ENCODE measurements around the gene LDLRAD3. TPM values are rescaled to one million over a fixed set of nuclear protein-coding genes. Genes with fewer than 3 reads are reported as not detected.

Gene LDLRAD3
- total RNA-seq, 1 donor from 2014 or later = 14.9 TPM

DNA sequence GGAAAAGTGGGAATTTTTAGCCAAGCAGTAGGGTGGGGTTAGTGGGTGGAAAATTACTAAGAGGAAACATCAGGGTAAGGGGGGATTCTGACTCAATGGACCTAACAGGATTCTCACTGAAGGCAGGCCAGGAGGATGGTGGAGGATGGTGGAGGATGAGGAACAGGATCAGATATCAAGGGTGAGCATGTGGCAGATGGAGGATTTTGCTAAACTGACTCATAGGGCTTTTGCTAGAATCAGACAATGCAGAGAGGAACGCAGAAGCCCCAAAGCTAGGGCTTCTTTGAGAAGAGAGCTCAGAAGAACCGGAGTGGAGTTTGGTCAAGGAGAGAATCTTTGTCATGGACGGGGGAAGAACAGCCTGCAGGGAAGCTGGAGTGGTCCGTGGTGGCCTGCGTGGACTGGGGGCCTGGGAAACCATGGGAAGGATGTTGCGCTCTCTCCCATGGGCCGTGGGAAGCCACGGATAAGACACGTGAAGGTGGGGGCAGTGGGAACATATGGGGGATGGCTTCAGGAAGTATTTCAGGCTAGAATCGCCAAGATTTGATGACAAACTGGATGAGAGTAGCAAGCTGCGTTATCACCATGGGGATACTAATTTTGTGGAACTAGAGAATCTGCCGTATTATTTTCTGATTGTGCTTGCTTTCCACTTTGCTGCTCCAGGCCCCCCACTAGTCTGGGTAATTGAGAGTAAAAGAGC lies 165.2 kb downstream of the LDLRAD3 start:
- Histone ChIP-seq H3K9me3 (ENCODE audit: insufficient read depth, low read depth, low read length) (no peaks in the 10 kb centered on the region), H3K4me3 (ENCODE audit: insufficient read depth, low read depth, low read length) (no peak overlapping the region), H3K27ac (ENCODE audit: low read depth, low read length) (no peak overlapping the region), H3K79me2 (ENCODE audit: insufficient read depth, low read length) (no peaks in the 10 kb centered on the region), H3K4me1 (ENCODE audit: insufficient read depth, low read length) (peaks cover 24% of the 10 kb centered on the region), H3K9ac (ENCODE audit: low read length) (no peak overlapping the region), H3K27me3 (ENCODE audit: insufficient read depth, low read length) (no peaks in the 10 kb centered on the region), H4K20me1 (ENCODE audit: insufficient read depth, low read length) (peaks cover 18% of the 10 kb centered on the region), H2AFZ (ENCODE audit: low read depth, low read length) (no peak overlapping the region), H3K4me2 (ENCODE audit: low read length) (no peak overlapping the region), H3K36me3 (ENCODE audit: insufficient read depth, low read length) (no peaks in the 10 kb centered on the region)
- TF ChIP-seq EZH2 (IDR thresholded peaks at IDR 0.05; ENCODE audit: insufficient read depth, low read length) = no peak
- TF ChIP-seq, protein P1, sequence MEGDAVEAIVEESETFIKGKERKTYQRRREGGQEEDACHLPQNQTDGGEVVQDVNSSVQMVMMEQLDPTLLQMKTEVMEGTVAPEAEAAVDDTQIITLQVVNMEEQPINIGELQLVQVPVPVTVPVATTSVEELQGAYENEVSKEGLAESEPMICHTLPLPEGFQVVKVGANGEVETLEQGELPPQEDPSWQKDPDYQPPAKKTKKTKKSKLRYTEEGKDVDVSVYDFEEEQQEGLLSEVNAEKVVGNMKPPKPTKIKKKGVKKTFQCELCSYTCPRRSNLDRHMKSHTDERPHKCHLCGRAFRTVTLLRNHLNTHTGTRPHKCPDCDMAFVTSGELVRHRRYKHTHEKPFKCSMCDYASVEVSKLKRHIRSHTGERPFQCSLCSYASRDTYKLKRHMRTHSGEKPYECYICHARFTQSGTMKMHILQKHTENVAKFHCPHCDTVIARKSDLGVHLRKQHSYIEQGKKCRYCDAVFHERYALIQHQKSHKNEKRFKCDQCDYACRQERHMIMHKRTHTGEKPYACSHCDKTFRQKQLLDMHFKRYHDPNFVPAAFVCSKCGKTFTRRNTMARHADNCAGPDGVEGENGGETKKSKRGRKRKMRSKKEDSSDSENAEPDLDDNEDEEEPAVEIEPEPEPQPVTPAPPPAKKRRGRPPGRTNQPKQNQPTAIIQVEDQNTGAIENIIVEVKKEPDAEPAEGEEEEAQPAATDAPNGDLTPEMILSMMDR (IDR thresholded peaks at IDR 0.05; ENCODE audit: insufficient read depth, low read depth, low read length) = no peak
- Mint-ChIP-seq H3K27me3 (ENCODE audit: low read depth, unreplicated experiment) (no peaks in the 10 kb centered on the region), H3K4me3 (ENCODE audit: unreplicated experiment) (no peak overlapping the region), H3K9me3 (ENCODE audit: unreplicated experiment) (peaks cover 6% of the 10 kb centered on the region), H3K27ac (ENCODE audit: unreplicated experiment) (peak overlapping the region; percentile 73), H3K36me3 (ENCODE audit: low read depth, unreplicated experiment) (peaks cover 23% of the 10 kb centered on the region), H3K4me1 (ENCODE audit: low read depth, unreplicated experiment) (peaks cover 46% of the 10 kb centered on the region)
- DNase-seq (ENCODE audit: low read depth) (no peak), FAIRE-seq (no peak)

DNA sequence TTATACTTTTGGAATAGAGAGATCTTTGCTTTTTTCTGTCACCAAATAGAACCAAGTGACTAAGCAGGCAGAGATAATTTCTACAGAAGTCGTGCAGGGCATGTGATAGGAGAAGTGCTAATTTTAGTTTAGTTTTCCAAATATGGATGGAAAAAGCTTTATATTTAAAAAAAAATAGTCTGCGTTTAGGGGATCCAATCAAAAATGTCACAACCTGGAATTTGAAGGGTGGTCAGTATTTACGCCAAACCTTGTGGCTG lies 165.7 kb downstream of the LDLRAD3 start:
- H3K9me3 Mint-ChIP-seq (ENCODE audit: unreplicated experiment) = peaks cover 6% of the 10 kb centered on the region
- H2AFZ ChIP-seq (ENCODE audit: low read depth, low read length) = no peak overlapping the region
- peaks cover 23% of the 10 kb centered on the region for H3K4me1 ChIP-seq (ENCODE audit: insufficient read depth, low read length)
- peaks cover 18% of the 10 kb centered on the region for H4K20me1 ChIP-seq (ENCODE audit: insufficient read depth, low read length)
- H3K9me3 ChIP-seq (ENCODE audit: insufficient read depth, low read depth, low read length) = no peaks in the 10 kb centered on the region
- no peak overlapping the region for H3K9ac ChIP-seq (ENCODE audit: low read length)
- DNase-seq (ENCODE audit: low read depth) (no peak), FAIRE-seq (no peak)
- peak overlapping the region; percentile 4 for H3K4me2 ChIP-seq (ENCODE audit: low read length)
- H3K4me1 Mint-ChIP-seq (ENCODE audit: low read depth, unreplicated experiment) = peaks cover 44% of the 10 kb centered on the region
- H3K4me3 Mint-ChIP-seq (ENCODE audit: unreplicated experiment) = no peak overlapping the region
- H3K27ac Mint-ChIP-seq (ENCODE audit: unreplicated experiment) = peak overlapping the region; percentile 73
- no peak overlapping the region for H3K4me3 ChIP-seq (ENCODE audit: insufficient read depth, low read depth, low read length)
- no peaks in the 10 kb centered on the region for H3K27me3 ChIP-seq (ENCODE audit: insufficient read depth, low read length)
- no peaks in the 10 kb centered on the region for H3K27me3 Mint-ChIP-seq (ENCODE audit: low read depth, unreplicated experiment)
- no peak overlapping the region for H3K27ac ChIP-seq (ENCODE audit: low read depth, low read length)
- TF ChIP-seq, protein P1 (IDR thresholded peaks at IDR 0.05; ENCODE audit: insufficient read depth, low read depth, low read length) = no peak
- peaks cover 25% of the 10 kb centered on the region for H3K36me3 Mint-ChIP-seq (ENCODE audit: low read depth, unreplicated experiment)
- H3K79me2 ChIP-seq (ENCODE audit: insufficient read depth, low read length) = no peaks in the 10 kb centered on the region
- H3K36me3 ChIP-seq (ENCODE audit: insufficient read depth, low read length) = no peaks in the 10 kb centered on the region

DNA sequence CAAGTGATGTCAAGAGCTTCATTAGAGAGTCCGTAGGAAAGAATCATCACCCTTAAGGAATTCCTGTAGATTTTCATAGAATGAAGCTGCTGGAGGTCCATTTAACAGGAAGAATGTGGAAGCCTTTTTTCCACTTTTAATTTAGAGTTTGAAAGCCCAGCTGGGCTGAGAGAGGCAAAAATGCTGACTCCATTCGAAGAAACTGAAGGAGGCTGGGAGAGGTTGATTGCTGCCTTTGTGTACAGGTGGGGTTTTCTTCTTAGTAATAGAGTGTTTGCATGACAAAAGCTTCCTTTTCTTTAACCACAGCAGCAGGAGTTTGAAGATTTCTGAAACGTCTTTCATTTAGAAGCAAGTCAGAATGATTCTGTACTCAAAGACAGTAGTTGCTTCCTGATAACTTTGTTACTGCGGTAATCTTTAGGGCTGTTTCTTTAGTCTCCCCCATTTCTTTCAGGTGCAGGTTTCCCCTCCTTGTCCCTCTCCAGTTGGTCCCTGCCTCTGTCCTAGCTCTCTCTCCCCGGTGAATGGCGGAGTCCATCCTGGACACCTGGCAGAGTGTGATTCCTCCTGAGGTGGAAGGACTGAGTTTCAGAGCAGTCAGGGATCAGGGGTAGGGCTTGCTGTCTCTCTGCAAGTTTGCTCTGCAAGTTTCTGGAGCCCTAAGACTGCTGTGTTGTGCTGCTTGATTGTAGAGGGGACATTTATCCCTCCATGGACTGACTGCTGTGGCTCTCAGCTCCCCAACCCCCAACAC lies 166.2 kb downstream of the LDLRAD3 start:
- H2AFZ ChIP-seq (ENCODE audit: low read depth, low read length) = no peak overlapping the region
- H3K9me3 ChIP-seq (ENCODE audit: insufficient read depth, low read depth, low read length) = no peaks in the 10 kb centered on the region
- H3K4me1 ChIP-seq (ENCODE audit: insufficient read depth, low read length) = peaks cover 17% of the 10 kb centered on the region
- no peak for FAIRE-seq
- H3K27ac ChIP-seq (ENCODE audit: low read depth, low read length) = no peak overlapping the region
- Mint-ChIP-seq H3K4me3 (ENCODE audit: unreplicated experiment) (peak overlapping the region; percentile 28), H3K9me3 (ENCODE audit: unreplicated experiment) (peaks cover 6% of the 10 kb centered on the region), H3K27ac (ENCODE audit: unreplicated experiment) (peak overlapping the region; percentile 73), H3K36me3 (ENCODE audit: low read depth, unreplicated experiment) (peaks cover 29% of the 10 kb centered on the region), H3K4me1 (ENCODE audit: low read depth, unreplicated experiment) (peaks cover 39% of the 10 kb centered on the region), H3K27me3 (ENCODE audit: low read depth, unreplicated experiment) (no peaks in the 10 kb centered on the region)
- DNase-seq (ENCODE audit: low read depth) = peak; percentile 30
- no peaks in the 10 kb centered on the region for H3K79me2 ChIP-seq (ENCODE audit: insufficient read depth, low read length)
- H3K27me3 ChIP-seq (ENCODE audit: insufficient read depth, low read length) = no peaks in the 10 kb centered on the region
- peaks cover 14% of the 10 kb centered on the region for H4K20me1 ChIP-seq (ENCODE audit: insufficient read depth, low read length)
- no peak overlapping the region for H3K9ac ChIP-seq (ENCODE audit: low read length)
- TF ChIP-seq, protein P1 (IDR thresholded peaks at IDR 0.05; ENCODE audit: insufficient read depth, low read depth, low read length) = no peak
- no peak for TF ChIP-seq EZH2 (IDR thresholded peaks at IDR 0.05; ENCODE audit: insufficient read depth, low read length)
- H3K36me3 ChIP-seq (ENCODE audit: insufficient read depth, low read length) = no peaks in the 10 kb centered on the region
- H3K4me3 ChIP-seq (ENCODE audit: insufficient read depth, low read depth, low read length) = no peak overlapping the region
- H3K4me2 ChIP-seq (ENCODE audit: low read length) = peak overlapping the region; percentile 4
